Superior temporal gyrus (tissue), 1 donor: Measurements from ENCODE around the gene KLK14.

Experiments used
- DNase-seq: peaks from one replicate; pipeline ENCODE4 v3.0.0-alpha.2; 2016; ENCODE audit errors: extremely low spot score

KLK14 gene

DNA sequence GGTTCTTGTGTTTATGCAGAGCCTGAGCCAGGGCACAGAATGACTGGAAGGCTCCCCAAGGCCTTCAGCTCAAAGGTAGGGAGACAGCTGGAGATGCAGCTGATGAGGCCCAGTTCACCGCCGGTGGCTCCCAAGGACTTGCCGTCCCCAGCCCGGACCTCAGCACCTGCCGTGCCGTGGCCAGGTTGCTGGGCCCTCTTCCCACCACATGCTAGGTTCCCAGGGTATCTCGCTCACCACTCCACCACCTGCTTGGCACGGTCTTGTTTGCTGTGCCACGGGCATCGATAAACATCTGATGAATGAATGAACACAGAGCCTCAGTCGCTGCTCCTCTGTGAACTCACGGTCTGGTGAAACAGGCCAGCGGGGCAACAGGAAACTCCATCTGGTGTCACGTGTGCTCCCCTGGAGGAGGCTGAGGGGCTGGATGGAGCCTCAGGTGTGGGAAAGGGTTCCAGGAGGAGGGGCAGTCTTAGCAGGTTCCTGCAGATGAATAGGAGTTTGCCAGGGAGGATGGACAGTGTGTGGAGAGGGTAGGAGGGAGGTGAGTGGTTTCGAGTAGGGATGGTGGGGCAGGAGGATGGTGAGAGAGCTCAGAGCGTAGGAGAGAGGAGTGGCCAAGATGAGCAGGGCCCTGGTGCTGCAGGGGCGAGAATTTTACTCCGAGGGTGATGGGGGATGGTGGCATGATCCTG lies 3.6 kb upstream of the KLK14 start:
- no peak for DNase-seq

GRCh38 chr19:51084505-51084904 lies 1.8 kb upstream of the KLK14 start:
- no peak for DNase-seq

- no peak for DNase-seq
Observed at GRCh38 chr19:51083783-51084182, 1.1 kb upstream of the KLK14 start.

GRCh38 chr19:51083181-51083580 lies 494 bp upstream of the KLK14 start:
- DNase-seq = no peak

- DNase-seq = no peak
Observed at GRCh38 chr19:51081476-51081875, 1.2 kb downstream of the KLK14 start.

DNA sequence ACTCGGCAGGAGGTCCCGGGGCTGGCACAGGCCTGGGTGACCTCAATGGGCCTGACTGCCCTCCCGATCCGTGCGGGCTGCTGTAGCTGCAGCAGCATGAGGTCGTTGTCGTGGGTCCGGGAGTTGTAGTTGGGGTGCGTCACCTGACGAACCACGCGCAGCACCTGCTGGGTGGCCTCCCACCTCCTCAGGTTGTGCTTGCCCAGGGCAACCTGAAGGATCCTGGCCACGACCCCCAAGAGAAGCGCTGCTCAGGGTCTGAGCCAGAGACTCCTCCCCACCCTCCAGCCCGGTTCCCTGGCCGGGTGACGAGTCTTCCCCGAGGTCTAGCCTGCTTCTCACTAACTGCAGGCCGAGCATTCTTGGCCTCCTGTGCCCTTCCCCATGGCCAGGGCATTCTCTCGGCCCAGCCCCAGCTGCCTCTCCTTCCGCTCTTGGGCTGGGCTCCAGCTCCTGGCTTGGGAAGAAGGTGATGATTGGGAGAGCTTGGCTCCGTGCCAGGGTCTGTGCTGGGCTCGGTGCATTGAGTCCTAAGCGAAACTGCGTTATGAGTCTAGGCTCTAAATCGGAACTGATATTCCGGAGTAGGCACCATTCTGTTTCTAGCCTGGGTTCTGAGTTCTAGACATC lies 3.1 kb downstream of the KLK14 start:
- no peak for DNase-seq

- DNase-seq = no peak
Observed at GRCh38 chr19:51078731-51079130, 4.0 kb downstream of the KLK14 start.

DNA sequence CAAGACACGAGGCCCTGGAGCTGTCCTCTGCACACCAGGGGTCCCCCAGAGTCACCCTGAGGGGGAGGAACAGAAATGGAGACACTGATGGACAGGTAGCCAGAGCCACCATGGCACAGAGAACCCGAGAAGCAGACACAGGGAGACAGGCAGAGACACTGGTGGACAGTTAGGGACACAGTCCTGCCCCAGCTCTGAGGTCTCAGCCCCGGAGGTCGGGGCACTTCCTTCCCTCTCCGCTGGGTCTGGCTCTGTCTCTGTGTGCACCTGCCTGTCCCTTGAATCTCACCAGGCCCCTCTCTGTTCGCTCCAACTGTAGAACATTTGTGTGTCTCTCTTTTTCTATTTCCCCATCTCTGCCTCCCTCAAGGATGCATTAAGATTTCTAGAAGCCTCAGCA lies 4.6 kb downstream of the KLK14 start:
- no peak for DNase-seq

DNA sequence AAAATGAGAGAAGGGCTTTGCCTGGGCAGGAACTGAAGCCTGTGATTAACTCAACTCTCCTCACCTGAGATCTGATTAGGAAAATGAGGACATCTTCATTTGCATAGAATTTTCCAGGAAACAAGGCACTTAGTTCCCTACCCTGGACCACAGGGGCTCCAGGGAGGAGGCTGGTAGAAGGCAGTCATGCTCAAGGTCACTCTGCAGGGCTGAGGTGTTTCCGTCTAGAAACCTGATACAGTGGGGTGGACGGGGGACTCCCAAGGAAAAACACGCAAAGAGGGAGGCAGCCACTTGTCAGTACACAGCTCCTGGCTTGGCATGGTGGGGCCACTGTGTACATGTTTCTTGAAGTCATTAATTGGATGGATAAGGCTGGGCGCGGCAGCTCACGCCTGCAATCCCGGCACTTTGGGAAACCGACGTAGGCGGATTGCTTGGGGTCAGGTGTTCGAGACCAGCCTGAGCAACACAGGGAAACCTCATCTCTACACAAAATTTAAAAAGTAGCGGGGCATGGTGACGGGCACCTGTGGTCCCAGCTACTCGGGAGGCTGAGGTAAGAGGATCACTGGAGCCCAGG lies 6.0 kb downstream of the KLK14 start:
- no peak for DNase-seq

DNA sequence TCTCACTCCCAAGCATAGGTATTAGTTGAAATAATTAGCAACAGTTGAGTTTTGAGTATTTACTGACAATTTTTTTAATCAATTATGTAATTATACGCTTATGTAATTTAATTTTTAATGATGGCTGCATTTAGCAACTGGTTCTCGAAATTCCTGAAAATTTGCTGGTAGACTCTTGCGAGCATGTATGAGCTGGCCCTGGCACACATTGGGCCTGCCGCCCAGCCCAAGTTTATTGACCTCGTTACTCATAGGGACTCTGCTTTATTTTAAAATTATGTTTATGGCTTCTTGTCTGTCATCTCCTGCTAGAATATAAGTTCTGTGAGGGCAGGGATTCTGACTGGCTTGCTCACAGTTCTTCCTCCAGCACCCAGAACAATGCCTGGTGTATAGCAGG lies 6.7 kb downstream of the KLK14 start:
- DNase-seq = no peak

- no peak for DNase-seq
Observed at GRCh38 chr19:51071095-51071405, 11.6 kb downstream of the KLK14 start.

DNA sequence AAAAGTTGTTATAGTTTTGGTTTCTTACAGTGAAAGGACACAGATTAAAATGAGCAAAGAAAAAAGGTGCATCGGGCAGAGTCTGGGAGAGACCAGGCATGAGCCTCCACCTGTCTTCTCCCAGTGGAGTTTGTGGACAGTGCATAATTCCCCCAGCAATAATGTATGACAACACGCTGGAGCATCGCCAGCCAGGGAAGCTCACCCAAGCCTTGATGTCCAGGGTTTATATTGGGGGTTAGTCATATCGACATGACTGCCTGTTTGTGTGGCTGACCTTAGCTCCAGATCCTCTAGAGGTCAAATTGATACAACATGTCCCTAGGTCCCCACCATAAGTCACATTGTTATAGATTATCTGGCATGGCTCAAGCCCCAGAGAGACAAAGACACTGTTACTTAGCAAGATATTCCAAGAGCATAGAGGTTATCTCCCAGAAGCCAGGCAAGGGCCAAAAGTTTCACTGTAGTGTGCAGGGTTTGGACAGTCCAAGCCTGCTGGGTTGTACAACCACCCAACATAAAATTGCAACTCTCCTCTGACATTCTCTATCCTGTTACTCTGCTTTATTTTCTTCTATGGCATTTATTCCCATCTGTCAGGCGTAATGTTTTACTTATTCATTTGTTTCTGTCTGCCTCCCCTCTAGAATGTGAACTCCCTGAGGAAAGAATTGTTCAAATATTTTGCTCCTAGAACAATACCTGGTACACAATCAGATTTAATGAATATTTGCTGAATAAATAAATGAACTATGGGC lies 12.2 kb downstream of the KLK14 start:
- DNase-seq = no peak

DNA sequence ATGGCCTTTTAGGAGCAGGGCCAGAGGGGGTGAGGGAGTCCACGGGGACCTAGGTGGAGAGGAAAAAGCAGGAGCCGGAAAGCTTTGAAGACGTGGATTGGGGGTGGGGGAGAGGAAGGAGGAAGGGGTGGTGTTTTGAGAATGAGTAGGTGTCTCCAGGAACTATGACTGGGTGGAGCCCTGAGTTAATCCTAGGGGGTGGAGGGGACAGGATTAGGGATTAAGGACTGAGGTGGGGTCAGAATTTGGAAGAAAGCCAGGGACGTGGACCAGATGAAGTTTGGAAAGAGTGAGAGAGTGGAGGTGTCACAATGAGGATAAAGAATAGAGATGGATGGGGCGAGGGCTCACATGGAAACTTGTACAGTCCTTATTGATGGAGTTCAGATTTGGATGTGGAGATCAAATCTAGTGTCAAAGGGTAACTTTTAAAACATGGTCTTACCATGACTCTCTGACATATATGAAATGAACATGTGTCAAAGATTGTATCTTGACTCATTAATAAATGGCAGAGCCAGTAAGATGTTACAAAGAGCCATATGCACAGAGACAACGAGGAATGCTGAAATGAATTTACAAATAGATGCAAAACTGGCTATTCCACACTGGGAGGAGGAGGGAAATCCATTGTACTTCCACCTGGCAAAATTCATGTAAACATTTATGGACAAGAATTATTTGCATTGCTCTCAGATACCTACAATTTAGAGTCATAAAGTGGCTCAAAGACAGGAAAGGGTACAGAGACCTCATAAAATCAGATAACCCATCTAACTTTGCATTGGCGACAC lies 16.1 kb downstream of the KLK14 start:
- no peak for DNase-seq

DNA sequence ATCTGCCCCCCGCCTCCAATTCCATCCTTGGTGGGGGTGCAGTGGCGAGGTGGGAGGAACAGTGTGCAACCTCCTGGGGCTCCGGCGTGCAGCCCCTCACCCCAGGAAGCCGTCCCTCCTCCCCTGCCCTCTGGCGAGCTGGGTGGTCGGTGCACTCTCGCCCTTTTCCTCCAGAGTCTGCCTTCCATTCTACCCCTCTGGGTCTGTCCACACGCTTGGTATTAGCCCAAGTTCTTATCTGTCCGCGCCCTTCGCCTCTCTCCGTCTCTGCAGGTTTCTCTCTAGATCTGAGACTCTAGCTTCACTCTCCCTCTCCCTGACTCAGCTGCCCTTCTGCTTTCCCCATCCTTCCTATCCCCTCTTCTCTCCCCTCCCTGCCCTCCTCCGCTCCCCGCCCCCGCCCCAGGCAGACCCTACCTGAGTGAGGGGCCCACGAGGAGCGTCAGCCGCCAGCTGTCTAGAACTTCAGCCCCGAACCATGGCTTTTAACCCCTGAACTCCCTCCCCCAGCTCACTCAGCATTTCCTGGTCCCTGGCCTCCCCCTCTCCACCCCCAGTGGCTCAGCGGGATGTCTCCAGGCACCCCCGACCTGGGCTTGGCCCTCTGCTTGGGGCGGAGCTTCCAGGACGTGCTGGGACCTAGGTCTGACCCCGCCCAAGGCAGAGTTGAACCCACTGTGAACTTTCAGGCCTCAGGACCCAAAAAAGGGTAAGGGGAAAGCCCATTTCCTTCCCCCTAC lies 17.3 kb downstream of the KLK14 start:
- DNase-seq = no peak

DNA sequence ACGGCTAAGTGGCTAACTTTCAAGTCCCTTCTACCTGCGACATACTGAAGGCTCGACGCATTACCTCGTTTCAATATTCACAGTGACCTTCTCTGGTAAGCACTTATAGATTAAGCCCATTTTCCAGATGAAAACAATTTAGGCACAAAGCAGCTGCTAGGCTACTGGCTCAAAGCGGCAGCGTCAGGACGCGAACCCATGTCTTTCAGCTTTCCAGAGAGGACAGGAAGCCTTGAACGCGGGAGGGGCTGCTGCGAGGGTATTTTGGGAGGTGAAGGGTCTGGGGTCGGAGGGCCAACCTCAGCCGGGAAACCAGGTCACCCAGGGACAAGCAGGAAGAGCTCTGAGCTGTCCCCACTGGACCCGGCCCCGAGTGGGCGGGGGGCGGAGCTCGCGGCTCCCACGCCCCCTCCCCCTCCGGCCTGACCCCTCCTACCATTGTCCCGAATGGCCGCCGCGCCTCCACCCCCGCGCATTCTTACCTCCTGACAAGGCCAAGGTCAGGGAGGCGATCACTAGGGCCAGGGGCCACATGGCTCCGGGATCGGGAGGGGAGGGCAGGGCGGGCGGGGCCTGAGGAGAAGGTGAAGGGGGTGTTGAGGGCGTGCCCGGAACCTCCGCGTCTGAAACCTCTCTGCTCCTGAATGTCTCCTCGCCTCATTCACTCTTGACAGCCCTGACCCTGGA lies 18.0 kb downstream of the KLK14 start, which contains the start of gene KLK13:
KLK13 (minus strand) TSS at position 559 of the 687 bp plus-strand sequence; CDS start at position 534, 25 bp downstream.
- no peak for DNase-seq

DNA sequence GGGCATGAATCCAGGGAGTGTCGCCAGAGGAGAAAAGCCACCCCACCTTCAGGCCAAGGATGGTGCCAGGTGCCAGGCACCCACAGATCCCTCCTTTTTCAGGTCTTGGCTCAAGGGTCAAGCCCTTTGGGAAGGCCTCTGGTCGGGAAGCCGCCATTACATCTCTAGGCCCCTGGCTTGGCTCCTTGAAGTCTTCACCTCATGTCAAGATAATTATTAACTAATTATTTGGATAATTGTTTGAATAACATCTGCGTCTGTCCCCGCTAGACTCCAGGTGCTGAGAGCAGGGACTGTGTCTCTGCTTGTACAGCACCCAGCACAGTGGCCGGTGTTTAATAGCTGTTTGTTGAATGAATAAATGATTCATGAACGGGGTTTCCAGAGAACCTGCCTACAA lies 19.0 kb downstream of the KLK14 start:
- DNase-seq = no peak

GRCh38 chr19:51060973-51061372 lies 21.7 kb downstream of the KLK14 start:
- DNase-seq = no peak

- DNase-seq = no peak
Observed at GRCh38 chr19:51060336-51060735, 22.4 kb downstream of the KLK14 start.

- no peak for DNase-seq
Observed at GRCh38 chr19:51059715-51060114, 23.0 kb downstream of the KLK14 start.

DNA sequence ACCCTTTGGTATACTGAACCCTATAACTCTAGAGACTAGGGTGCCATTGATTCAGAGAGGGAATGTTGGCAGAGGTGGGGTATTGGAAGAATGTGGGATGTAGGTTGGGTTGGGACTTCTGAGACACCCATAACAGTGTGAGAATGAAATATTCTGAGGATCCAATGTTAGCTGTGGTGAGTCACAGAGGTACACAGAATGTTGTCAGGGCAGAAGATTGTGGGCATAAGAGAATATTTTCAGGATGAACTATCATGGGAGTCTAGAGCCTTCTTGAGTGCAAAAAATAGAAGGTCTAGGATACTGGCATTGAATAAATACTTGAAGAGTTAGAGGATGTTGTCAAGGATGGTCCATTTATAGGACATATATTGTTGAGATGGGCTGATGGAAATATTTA lies 26.8 kb downstream of the KLK14 start:
- DNase-seq = no peak

DNA sequence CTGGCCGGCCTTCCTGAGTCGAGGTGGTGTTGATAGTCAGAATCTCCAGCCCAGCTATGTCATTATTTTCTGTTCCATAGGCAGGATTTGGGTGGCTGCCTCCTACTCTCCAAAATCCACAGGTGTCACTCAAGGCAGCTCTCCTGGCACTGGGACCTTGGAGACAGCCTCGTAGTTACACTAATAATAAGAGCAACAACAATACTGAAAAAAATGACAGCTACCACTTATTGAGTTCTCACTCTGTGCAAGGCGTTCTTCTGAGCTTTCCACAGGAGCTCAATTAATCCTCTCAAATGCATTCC lies 35.7 kb downstream of the KLK14 start:
- no peak for DNase-seq
